Amniotic stem cell (primary cell): ENCODE data around the gene GNLY.
"Not testable (repeated sequence)": the region's sequence is repeated elsewhere in the genome, so short reads cannot be mapped to it uniquely, and the experiment has no call there.

Experiments
- DNase-seq: peaks from one replicate; lab custom pipeline; 2025; lab: John Stamatoyannopoulos, UW

Gene GNLY

GRCh38 chr2:85694052-85695025 lies at the start of gene GNLY:
Gene GNLY, plus strand, starts transcription at chr2:85694358. Its CDS starts 61 bp downstream, at chr2:85694419.
- no peak for DNase-seq

- no peak for DNase-seq
Measured at GRCh38 chr2:85644909-85645308, 49.2 kb upstream of the GNLY start.

GRCh38 chr2:85646166-85646565 lies 48.0 kb upstream of the GNLY start:
- no peak for DNase-seq

- DNase-seq = no peak
Measured at GRCh38 chr2:85647823-85648526, 46.2 kb upstream of the GNLY start.

- DNase-seq = peak; percentile 33
Measured at GRCh38 chr2:85648619-85649018, 45.5 kb upstream of the GNLY start.

GRCh38 chr2:85649201-85650190 lies 44.7 kb upstream of the GNLY start:
- DNase-seq = peak; percentile 22

GRCh38 chr2:85650456-85650855 lies 43.7 kb upstream of the GNLY start:
- DNase-seq = no peak

GRCh38 chr2:85651097-85651496 lies 43.1 kb upstream of the GNLY start:
- no peak for DNase-seq

- no peak for DNase-seq
Measured at GRCh38 chr2:85652056-85652455, 42.1 kb upstream of the GNLY start.

GRCh38 chr2:85653996-85654395 lies 40.2 kb upstream of the GNLY start:
- DNase-seq = no peak

GRCh38 chr2:85655961-85656417 lies 38.2 kb upstream of the GNLY start:
- DNase-seq = peak; percentile 31

GRCh38 chr2:85656468-85656867 lies 37.7 kb upstream of the GNLY start:
- no peak for DNase-seq

- DNase-seq = not testable (repeated sequence)
Measured at GRCh38 chr2:85657399-85657798, 36.8 kb upstream of the GNLY start.

- no peak for DNase-seq
Measured at GRCh38 chr2:85659324-85659981, 34.7 kb upstream of the GNLY start.

- not testable (repeated sequence) for DNase-seq
Measured at GRCh38 chr2:85660301-85660700, 33.9 kb upstream of the GNLY start.

- no peak for DNase-seq
Measured at GRCh38 chr2:85660725-85661124, 33.4 kb upstream of the GNLY start.

- no peak for DNase-seq
Measured at GRCh38 chr2:85661139-85661858, 32.9 kb upstream of the GNLY start.

- peak; percentile 47 for DNase-seq
Measured at GRCh38 chr2:85662899-85663593, 31.1 kb upstream of the GNLY start.

GRCh38 chr2:85663594-85664565 lies 30.3 kb upstream of the GNLY start:
- no peak for DNase-seq
